ENCODE results near the gene DDC.

GRCh38 chr7:50559881-50560280 is 5.3 kb downstream of the DDC start:
- TF ChIP-seq CTCF (IDR thresholded peaks at IDR 0.05) (no peak), POLR2AphosphoS5 (IDR thresholded peaks at IDR 0.05) (no peak)

Data from sigmoid colon (tissue), 4 donors.